Coronary artery (tissue), 2 donors: Measurements from ENCODE around the gene S100A10.

Experiments used
- DNase-seq: peaks from one replicate; pipeline ENCODE4 v3.0.0-alpha.2; 2017; ENCODE audit warnings: low spot score
- H3K27ac ChIP-seq, 2 donors: fragments of 200-600 bp; sonication (generic); one replicate each; pipeline ENCODE4 v1.5.1; 2016 to 2019
- H3K4me3 ChIP-seq: fragments of 200-600 bp; sonication (generic); 2 replicates; pipeline ENCODE4 v1.5.1; 2016; ENCODE audit warnings: mild to moderate bottlenecking, moderate library complexity
- CTCF ChIP-seq: fragments of 200-600 bp; sonication (generic); IDR thresholded peaks from one replicate; pipeline ENCODE4 v1.5.1; 2019; ENCODE audit warnings: antibody characterized with exemption

Gene S100A10

DNA sequence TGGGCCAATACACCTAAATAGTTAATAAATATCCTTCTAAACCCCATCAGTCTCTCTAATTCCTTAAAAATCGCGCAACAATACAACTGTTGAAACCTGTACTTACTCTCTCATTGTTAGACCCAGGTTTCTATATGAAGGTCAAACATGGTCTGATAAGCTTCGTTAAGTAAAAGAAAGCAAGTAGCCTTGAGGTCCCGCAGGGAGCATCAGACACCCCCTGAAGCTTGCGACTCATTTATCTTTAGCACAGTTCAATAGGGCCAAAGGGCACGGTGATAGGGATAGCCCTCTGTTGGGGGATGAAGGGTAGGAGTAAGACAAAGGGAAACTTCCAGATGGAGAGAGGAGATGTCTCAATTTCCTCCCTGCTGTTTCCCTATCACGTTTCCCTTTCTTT, 57.0 kb downstream of the S100A10 start:
- Histone ChIP-seq H3K4me3 (no peak overlapping the region), H3K27ac (no peak overlapping the region)
- TF ChIP-seq CTCF = no peak
- no peak for DNase-seq

- no peak for TF ChIP-seq CTCF
- no peak overlapping the region for H3K4me3 ChIP-seq
- no peak for DNase-seq
- H3K27ac ChIP-seq = no peak overlapping the region
Measured at GRCh38 chr1:151935894-151936602, 57.6 kb downstream of the S100A10 start.

GRCh38 chr1:151935154-151935553, 58.5 kb downstream of the S100A10 start:
- no peak for DNase-seq
- Histone ChIP-seq H3K4me3 (no peak overlapping the region), H3K27ac (no peak overlapping the region)
- no peak for TF ChIP-seq CTCF

- Histone ChIP-seq H3K27ac (no peak overlapping the region), H3K4me3 (no peak overlapping the region)
- no peak for DNase-seq
- TF ChIP-seq CTCF = peak; percentile 64
Measured at GRCh38 chr1:151934048-151934493, 59.6 kb downstream of the S100A10 start.
